AG04450 (cell line): ENCODE measurements around the gene LAMC1. TPM values are rescaled to one million over a fixed set of nuclear protein-coding genes. Genes with fewer than 3 reads are reported as not detected.
A peak's percentile ranks its signal among the peaks of the same experiment; 100 is the strongest.

Experiments used
- CTCF ChIA-PET: fragments of 300-600, 350-600 bp; formaldehyde crosslinking; extraction: SDS; loops from one replicate; lab custom pipeline; 2022; ENCODE audit warnings: antibody characterized with exemption, inconsistent platforms; lab: Charles Lee
- POLR2A ChIA-PET: fragments of 350-600 bp; formaldehyde crosslinking; extraction: SDS; loops from one replicate; lab custom pipeline; 2021; ENCODE audit warnings: antibody characterized with exemption, inconsistent platforms; lab: Yijun Ruan, JAX
- DNase-seq: peaks from one replicate; pipeline ENCODE4 v3.0.0-alpha.2; 2011; ENCODE audit warnings: low read depth, low spot score
- H3K27ac ChIP-seq: one replicate; pipeline ENCODE4 v1.5.1; 2012; ENCODE audit warnings: low read depth, low read length, control low read depth
- H3K27me3 ChIP-seq: one replicate; pipeline ENCODE4 v1.6.0; 2012; ENCODE audit warnings: low read length; ENCODE audit not compliant: control insufficient read depth, insufficient read depth
- H3K4me3 ChIP-seq: 2 replicates; pipeline ENCODE4 v1.5.1; 2011; ENCODE audit warnings: mild to moderate bottlenecking, low read depth, low read length, control low read depth
- H3K9me3 ChIP-seq: 2 replicates; pipeline ENCODE4 v1.5.1; 2012; ENCODE audit warnings: low read length; ENCODE audit not compliant: control insufficient read depth, insufficient read depth
- CTCF ChIP-seq: IDR thresholded peaks from 2 replicates; pipeline ENCODE4 v1.5.1; 2011; ENCODE audit warnings: low read depth, low read length, control low read depth, inconsistent platforms
- polyA minus RNA-seq: library from RNA; depleted of rRNA, polyadenylated mRNA; stranded (reverse); fragments of >200 nt; gene quantifications from 2 replicates; pipeline ENCODE4 v1.2.3, GENCODE V29; 2011; rRNA and poly(A)+ RNA removed
- polyA plus RNA-seq: library from polyadenylated mRNA; depleted of rRNA; stranded (reverse); fragments of >200 nt; gene quantifications from 2 replicates; pipeline ENCODE4 v1.2.3, GENCODE V29; 2011; rRNA removed

The LAMC1 gene
- polyA plus RNA-seq (322 and 348 TPM in 2 replicates), polyA minus RNA-seq (336 and 427 TPM in 2 replicates)

DNA sequence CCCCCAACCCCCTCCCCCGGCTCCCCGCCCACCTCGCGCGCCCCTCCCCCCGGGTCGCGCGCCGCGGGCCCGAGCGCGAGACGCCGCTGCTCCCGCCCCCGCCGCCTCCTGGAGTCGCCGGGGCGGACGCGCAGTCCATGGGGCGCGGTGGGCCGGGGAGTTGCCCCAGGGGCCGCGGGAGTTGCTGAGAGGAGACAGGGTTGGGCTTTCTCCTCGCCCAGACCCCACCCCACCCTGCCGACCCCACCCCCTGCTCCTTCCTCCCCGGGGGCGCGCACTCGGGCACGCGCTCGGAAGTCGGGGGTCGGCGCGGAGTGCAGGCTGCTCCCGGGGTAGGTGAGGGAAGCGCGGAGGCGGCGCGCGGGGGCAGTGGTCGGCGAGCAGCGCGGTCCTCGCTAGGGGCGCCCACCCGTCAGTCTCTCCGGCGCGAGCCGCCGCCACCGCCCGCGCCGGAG, at the start of gene LAMC1:
Gene LAMC1 (plus strand): TSS at position 275 of the 455 bp plus-strand sequence. CDS start 297 bp downstream, outside the sequence.
- no peak for TF ChIP-seq CTCF
- peak within 1 kb of the TSS; percentile 100 for H3K27ac ChIP-seq
- DNase-seq = peak; percentile 49
- CTCF ChIA-PET = no interaction called here
- H3K4me3 ChIP-seq = peak within 1 kb of the TSS; percentile 88
- POLR2A ChIA-PET = no interaction called here
- H3K27me3 ChIP-seq = no peaks in the 10 kb centered on the region
- H3K9me3 ChIP-seq = peaks cover 4% of the 10 kb centered on the region; the same call in 1 of the 2 replicates

GRCh38 chr1:182974506-182975191, 48.6 kb upstream of the LAMC1 start:
- no peaks in the 10 kb centered on the region for H3K9me3 ChIP-seq
- POLR2A ChIA-PET = no interaction called here
- CTCF ChIA-PET = interaction anchor here (1.4 to 3.9 kb wide), 2 partner anchors 13 to 260 kb away, joined by 4 to 25 read pairs; no protein-coding TSS in a partner anchor
- no peak for DNase-seq
- no peak overlapping the region for H3K4me3 ChIP-seq
- H3K27me3 ChIP-seq = no peaks in the 10 kb centered on the region
- TF ChIP-seq CTCF = no peak
- no peak overlapping the region for H3K27ac ChIP-seq

DNA sequence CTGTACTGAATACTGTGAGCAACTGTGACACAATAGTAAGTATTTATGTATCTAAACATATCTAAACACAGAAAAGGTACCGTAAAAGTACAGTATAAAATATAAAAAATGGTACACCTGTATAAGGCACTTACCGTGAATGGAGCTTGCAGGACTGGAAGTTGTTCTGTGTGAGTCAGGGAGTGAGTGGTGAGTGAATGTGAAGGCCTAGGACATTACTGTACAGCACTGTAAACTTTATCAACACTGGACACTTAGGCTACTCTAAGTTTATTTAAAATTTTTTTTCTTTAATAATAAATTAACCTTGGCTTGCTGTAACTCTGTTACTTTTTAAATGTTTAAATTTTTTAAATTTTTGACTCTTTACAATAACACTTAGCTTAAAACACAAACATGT, 45.7 kb upstream of the LAMC1 start:
- no peak overlapping the region for H3K27ac ChIP-seq
- TF ChIP-seq CTCF = no peak
- H3K27me3 ChIP-seq = no peaks in the 10 kb centered on the region
- ChIA-PET POLR2A (interaction anchor here (1.2 kb wide), 1 partner anchor 15 kb away, joined by 3 read pairs; no protein-coding TSS in a partner anchor), CTCF (interaction anchor here (0.9 kb wide), 1 partner anchor 15 kb away, joined by 3 read pairs; no protein-coding TSS in a partner anchor)
- no peak overlapping the region for H3K4me3 ChIP-seq
- no peaks in the 10 kb centered on the region for H3K9me3 ChIP-seq
- DNase-seq = no peak

DNA sequence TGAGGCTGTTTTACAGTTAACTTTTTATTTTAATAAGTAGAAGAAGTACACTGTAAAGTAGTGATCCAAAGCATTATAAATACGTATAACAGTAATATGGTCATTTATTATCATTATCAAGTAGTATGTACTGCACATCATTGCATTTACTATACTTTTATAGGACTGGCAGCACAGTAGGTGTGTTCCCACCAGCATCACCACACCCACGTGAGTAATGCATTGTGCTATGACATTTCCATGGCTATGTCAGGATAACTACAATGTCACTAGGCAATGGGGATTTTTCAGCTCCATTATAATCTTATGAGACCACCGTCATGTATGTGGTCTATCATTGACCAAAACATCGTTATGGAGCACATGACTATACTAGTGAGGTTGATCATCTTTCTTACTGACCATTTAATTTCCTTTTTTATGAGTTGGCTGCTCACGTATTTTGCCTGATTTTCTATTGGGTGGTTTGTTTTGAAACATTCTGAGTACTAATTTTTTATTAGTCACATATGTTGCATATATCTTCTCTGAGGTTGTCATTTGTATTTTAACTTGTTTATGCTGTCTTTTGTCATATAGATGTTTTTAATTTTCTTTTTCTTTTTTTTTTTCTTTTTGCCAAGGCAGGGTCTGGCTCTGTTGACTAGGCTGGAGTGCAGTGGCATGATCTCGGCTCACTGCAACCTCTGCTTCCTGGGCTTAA, 44.9 kb upstream of the LAMC1 start:
- POLR2A ChIA-PET = no interaction called here
- Histone ChIP-seq H3K4me3 (no peak overlapping the region), H3K9me3 (no peaks in the 10 kb centered on the region), H3K27ac (no peak overlapping the region), H3K27me3 (no peaks in the 10 kb centered on the region)
- CTCF ChIA-PET = interaction anchor here (0.7 to 0.9 kb wide), 2 partner anchors 15 to 16 kb away, joined by 3 read pairs; no protein-coding TSS in a partner anchor
- no peak for DNase-seq
- no peak for TF ChIP-seq CTCF
